Measurements from ENCODE around the gene RAB6C.
"Not testable (repeated sequence)": the region's sequence is repeated elsewhere in the genome, so short reads cannot be mapped to it uniquely, and the experiment has no call there.

Gene RAB6C

DNA sequence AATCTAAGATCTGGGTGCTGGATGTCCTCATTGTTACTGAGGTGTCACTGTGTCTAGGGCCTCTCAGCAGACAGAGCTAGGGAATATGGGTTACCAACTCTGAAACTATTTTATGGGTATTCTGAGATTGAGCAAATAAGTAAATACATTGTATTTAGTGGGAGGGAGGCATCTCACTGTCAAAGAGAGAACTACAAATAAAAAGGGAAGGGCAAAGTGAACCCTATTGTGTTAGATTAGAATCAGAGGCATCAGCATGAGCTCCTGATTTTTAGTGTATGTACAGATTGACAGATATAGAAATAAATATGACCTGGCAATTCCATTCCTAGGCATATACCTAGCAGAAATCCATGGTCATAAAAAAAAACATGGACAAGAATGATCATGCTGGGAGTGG lies 33.9 kb upstream of the RAB6C start:
- Histone ChIP-seq H3K27ac (no peak overlapping the region), H3K36me3 (replicated peaks) (no peaks in the 10 kb centered on the region), H3K4me3 (ENCODE audit: low read depth, low read length) (no peak overlapping the region), H3K27me3 (replicated peaks) (no peaks in the 10 kb centered on the region)
- no peak for DNase-seq
- TF ChIP-seq, protein P1, sequence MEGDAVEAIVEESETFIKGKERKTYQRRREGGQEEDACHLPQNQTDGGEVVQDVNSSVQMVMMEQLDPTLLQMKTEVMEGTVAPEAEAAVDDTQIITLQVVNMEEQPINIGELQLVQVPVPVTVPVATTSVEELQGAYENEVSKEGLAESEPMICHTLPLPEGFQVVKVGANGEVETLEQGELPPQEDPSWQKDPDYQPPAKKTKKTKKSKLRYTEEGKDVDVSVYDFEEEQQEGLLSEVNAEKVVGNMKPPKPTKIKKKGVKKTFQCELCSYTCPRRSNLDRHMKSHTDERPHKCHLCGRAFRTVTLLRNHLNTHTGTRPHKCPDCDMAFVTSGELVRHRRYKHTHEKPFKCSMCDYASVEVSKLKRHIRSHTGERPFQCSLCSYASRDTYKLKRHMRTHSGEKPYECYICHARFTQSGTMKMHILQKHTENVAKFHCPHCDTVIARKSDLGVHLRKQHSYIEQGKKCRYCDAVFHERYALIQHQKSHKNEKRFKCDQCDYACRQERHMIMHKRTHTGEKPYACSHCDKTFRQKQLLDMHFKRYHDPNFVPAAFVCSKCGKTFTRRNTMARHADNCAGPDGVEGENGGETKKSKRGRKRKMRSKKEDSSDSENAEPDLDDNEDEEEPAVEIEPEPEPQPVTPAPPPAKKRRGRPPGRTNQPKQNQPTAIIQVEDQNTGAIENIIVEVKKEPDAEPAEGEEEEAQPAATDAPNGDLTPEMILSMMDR (IDR thresholded peaks at IDR 0.05; ENCODE audit: low read depth, low read length, missing control alignments): no peak
- in situ Hi-C loops (cut with HindIII; ENCODE audit: low pct_ligation_motif_present, low sequenced_read_pairs): no loop called here

- H3K36me3 ChIP-seq (replicated peaks); H3K27me3 ChIP-seq (replicated peaks); DNase-seq; H3K4me3 ChIP-seq (ENCODE audit: low read depth, low read length); H3K27ac ChIP-seq; in situ Hi-C loops (cut with HindIII; ENCODE audit: low pct_ligation_motif_present, low sequenced_read_pairs): not testable (repeated sequence)
Measured at GRCh38 chr2:129947712-129948111, 31.8 kb upstream of the RAB6C start.

GRCh38 chr2:129956171-129956570 lies 23.3 kb upstream of the RAB6C start:
- DNase-seq; H3K4me3 ChIP-seq (ENCODE audit: low read depth, low read length); H3K36me3 ChIP-seq (replicated peaks); H3K27ac ChIP-seq; in situ Hi-C loops (cut with HindIII; ENCODE audit: low pct_ligation_motif_present, low sequenced_read_pairs); H3K27me3 ChIP-seq (replicated peaks): not testable (repeated sequence)

DNA sequence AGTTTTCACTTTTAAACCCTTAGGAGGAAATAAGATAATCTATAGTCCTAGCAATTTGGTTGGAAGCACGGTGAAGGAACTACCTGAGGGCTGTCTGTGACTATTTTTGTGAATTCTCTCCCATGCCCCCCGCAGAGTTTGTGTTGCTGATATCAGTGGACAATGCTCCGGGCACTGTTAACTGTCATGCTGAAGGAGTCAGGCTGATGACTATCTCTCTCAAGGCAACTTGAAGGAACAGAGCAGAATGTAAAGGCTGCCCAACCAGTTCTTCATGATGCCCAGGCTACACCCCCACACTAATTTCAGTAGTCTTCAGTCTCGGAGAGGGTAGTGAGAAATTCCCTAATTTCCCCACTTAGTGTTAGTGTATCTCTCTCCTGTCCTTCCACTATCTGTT lies 21.6 kb upstream of the RAB6C start:
- H3K4me3 ChIP-seq (ENCODE audit: low read depth, low read length): no peak overlapping the region
- H3K27me3 ChIP-seq (replicated peaks): no peaks in the 10 kb centered on the region
- H3K27ac ChIP-seq: no peak overlapping the region
- in situ Hi-C loops (cut with HindIII; ENCODE audit: low pct_ligation_motif_present, low sequenced_read_pairs): no loop called here
- H3K36me3 ChIP-seq (replicated peaks): no peaks in the 10 kb centered on the region
- TF ChIP-seq, protein P1 (IDR thresholded peaks at IDR 0.05; ENCODE audit: low read depth, low read length, missing control alignments): no peak
- no peak for DNase-seq

GRCh38 chr2:129958736-129959135 lies 20.7 kb upstream of the RAB6C start:
- DNase-seq; H3K27ac ChIP-seq; H3K4me3 ChIP-seq (ENCODE audit: low read depth, low read length); H3K36me3 ChIP-seq (replicated peaks); H3K27me3 ChIP-seq (replicated peaks); in situ Hi-C loops (cut with HindIII; ENCODE audit: low pct_ligation_motif_present, low sequenced_read_pairs): not testable (repeated sequence)

DNA sequence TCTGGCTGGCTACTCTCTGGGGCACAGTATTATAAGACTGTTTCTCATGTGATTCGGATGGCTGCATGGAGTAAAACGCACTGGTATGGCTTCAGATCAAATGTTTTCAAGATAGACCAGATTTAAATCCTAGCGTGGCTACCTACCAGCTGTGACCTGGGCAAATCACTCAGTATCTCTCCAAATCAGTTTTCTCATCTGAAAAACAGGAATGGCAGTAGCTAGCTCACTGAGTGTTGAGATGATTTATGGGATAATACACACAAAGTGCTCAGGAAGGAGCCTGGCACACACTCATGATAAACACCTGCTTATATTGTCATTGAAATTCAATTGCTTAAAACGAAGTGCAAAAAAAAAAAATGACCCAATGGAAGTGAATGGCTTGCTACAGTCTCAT lies 10.9 kb upstream of the RAB6C start:
- H3K27me3 ChIP-seq (replicated peaks); DNase-seq; H3K4me3 ChIP-seq (ENCODE audit: low read depth, low read length); H3K27ac ChIP-seq; in situ Hi-C loops (cut with HindIII; ENCODE audit: low pct_ligation_motif_present, low sequenced_read_pairs); H3K36me3 ChIP-seq (replicated peaks): not testable (repeated sequence)

- no peak overlapping the region for H3K4me3 ChIP-seq (ENCODE audit: low read depth, low read length)
- in situ Hi-C loops (cut with HindIII; ENCODE audit: low pct_ligation_motif_present, low sequenced_read_pairs): no loop called here
- no peak for DNase-seq
- TF ChIP-seq, protein P1 (IDR thresholded peaks at IDR 0.05; ENCODE audit: low read depth, low read length, missing control alignments): no peak
- no peak overlapping the region for H3K27ac ChIP-seq
- peaks cover 3% of the 10 kb centered on the region for H3K27me3 ChIP-seq (replicated peaks)
- no peaks in the 10 kb centered on the region for H3K36me3 ChIP-seq (replicated peaks)
Measured at GRCh38 chr2:129975016-129975774, 4.3 kb upstream of the RAB6C start.

DNA sequence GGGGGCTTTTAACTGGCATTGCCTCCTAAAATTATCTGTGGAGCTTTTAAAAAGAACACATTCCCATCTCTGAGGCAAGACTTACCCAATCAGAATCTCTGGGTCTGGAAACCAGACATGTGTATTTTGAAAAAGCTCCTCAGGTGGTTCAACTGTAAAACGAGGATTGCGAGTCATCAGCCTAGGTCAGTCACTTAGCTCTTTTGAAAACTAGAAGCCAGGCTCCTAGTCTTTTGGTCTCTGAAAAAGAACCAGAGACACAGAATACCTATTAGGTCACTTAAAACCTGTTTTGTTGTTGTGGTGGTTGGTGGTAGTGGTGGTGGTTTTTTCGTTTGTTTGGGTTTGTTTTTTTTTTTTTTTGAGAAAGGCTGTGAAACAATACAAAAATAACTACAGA lies 2.5 kb upstream of the RAB6C start:
- DNase-seq; H3K36me3 ChIP-seq (replicated peaks); H3K4me3 ChIP-seq (ENCODE audit: low read depth, low read length); in situ Hi-C loops (cut with HindIII; ENCODE audit: low pct_ligation_motif_present, low sequenced_read_pairs); H3K27me3 ChIP-seq (replicated peaks); H3K27ac ChIP-seq: not testable (repeated sequence)
